Ramos (cell line): ENCODE data around the gene GAN.

Experiments
- in situ Hi-C: fragments of 300-500 bp; cut with MboI; formaldehyde crosslinking; loops from one replicate; pipeline ENCODE4 v1.14.3; 2022; ENCODE audit warnings: low sequenced_read_pairs; ENCODE audit not compliant: unreplicated experiment

The GAN gene

GRCh38 chr16:81392011-81392410 is 77.2 kb downstream of the GAN start:
- in situ Hi-C loops, result loop anchor here (10.0 kb wide), 1 partner anchor 333 kb away; no protein-coding TSS in a partner anchor

GRCh38 chr16:81394416-81394815 is 79.7 kb downstream of the GAN start:
- in situ Hi-C loops, result loop anchor here (10.0 kb wide), 1 partner anchor 330 kb away; no protein-coding TSS in a partner anchor

GRCh38 chr16:81394966-81395655 is 80.3 kb downstream of the GAN start:
- in situ Hi-C loops, result loop anchor here (10.0 kb wide), 1 partner anchor 330 kb away; no protein-coding TSS in a partner anchor

GRCh38 chr16:81397058-81397878 is 82.5 kb downstream of the GAN start:
- in situ Hi-C loops, result loop anchor here (10.0 kb wide), 1 partner anchor 328 kb away; no protein-coding TSS in a partner anchor

GRCh38 chr16:81397879-81398520 is 83.2 kb downstream of the GAN start:
- in situ Hi-C loops, result loop anchor here (10.0 kb wide), 1 partner anchor 327 kb away; no protein-coding TSS in a partner anchor

- in situ Hi-C loops, result loop anchor here (10.0 kb wide), 2 partner anchors 225 to 325 kb away; no protein-coding TSS in a partner anchor
Observed at GRCh38 chr16:81399909-81400308, 85.1 kb downstream of the GAN start.

- in situ Hi-C loops, result loop anchor here (10.0 kb wide), 1 partner anchor 224 kb away; no protein-coding TSS in a partner anchor
Observed at GRCh38 chr16:81401035-81401950, 86.5 kb downstream of the GAN start.

- in situ Hi-C loops, result loop anchor here (10.0 kb wide), 1 partner anchor 222 kb away; no protein-coding TSS in a partner anchor
Observed at GRCh38 chr16:81403208-81403600, 88.4 kb downstream of the GAN start.

- in situ Hi-C loops, result loop anchor here (10.0 kb wide), 1 partner anchor 221 kb away; no protein-coding TSS in a partner anchor
Observed at GRCh38 chr16:81403601-81404391, 89.0 kb downstream of the GAN start.

GRCh38 chr16:81405002-81405401 is 90.2 kb downstream of the GAN start:
- in situ Hi-C loops, result loop anchor here (10.0 kb wide), 1 partner anchor 220 kb away; no protein-coding TSS in a partner anchor

- in situ Hi-C loops, result loop anchor here (10.0 kb wide), 1 partner anchor 219 kb away; no protein-coding TSS in a partner anchor
Observed at GRCh38 chr16:81405702-81406113, 90.9 kb downstream of the GAN start.

- in situ Hi-C loops, result loop anchor here (10.0 kb wide), 1 partner anchor 216 kb away; no protein-coding TSS in a partner anchor
Observed at GRCh38 chr16:81408409-81408950, 93.7 kb downstream of the GAN start.

- in situ Hi-C loops, result loop anchor here (10.0 kb wide), 1 partner anchor 216 kb away; no protein-coding TSS in a partner anchor
Observed at GRCh38 chr16:81409016-81409556, 94.3 kb downstream of the GAN start.

- in situ Hi-C loops, result no loop called here
Observed at GRCh38 chr16:81410643-81411293, 96.0 kb downstream of the GAN start.

- in situ Hi-C loops, result no loop called here
Observed at GRCh38 chr16:81413245-81413990, 98.7 kb downstream of the GAN start.

- in situ Hi-C loops, result no loop called here
Observed at GRCh38 chr16:81415751-81416150, 101.0 kb downstream of the GAN start.

- in situ Hi-C loops, result no loop called here
Observed at GRCh38 chr16:81416749-81417148, 102.0 kb downstream of the GAN start.
